Cardiac fibroblast (primary cell): ENCODE measurements around the gene EPHB6.

Experiments
- DNase-seq, 2 donors: peaks; one replicate each; pipeline versions ENCODE4 v3.0.0 to v3.0.0-alpha.2; 2010; ENCODE audit warnings: low read depth in 2 of 2
- H3K4me3 ChIP-seq, 2 donors: replicated peaks in 1 of 2; 1 replicate in 1 of 2; 2 replicates in 1 of 2; pipeline ENCODE4 v1.5.1; 2011; ENCODE audit warnings: low read depth in 2 of 2, low read length in 2 of 2, mild to moderate bottlenecking in 2 of 2, moderate library complexity in 1 of 2
- CTCF ChIP-seq: IDR thresholded peaks from one replicate; pipeline ENCODE4 v1.5.1; 2011; ENCODE audit warnings: low read depth, mild to moderate bottlenecking, low read length, inconsistent platforms

The EPHB6 gene

GRCh38 chr7:142863891-142864685 is 9.2 kb downstream of the EPHB6 start:
- no peak for TF ChIP-seq CTCF
- H3K4me3 ChIP-seq, result no peak overlapping the region
- no peak for DNase-seq

- TF ChIP-seq CTCF, result no peak
- H3K4me3 ChIP-seq, result no peak overlapping the region
- DNase-seq, result no peak
These were observed 10.3 kb downstream of the EPHB6 start for GRCh38 chr7:142864980-142865747.

- no peak for TF ChIP-seq CTCF
- no peak overlapping the region for H3K4me3 ChIP-seq
- no peak for DNase-seq
These were observed 10.9 kb downstream of the EPHB6 start for GRCh38 chr7:142865766-142866165.

GRCh38 chr7:142866361-142867096 is 11.7 kb downstream of the EPHB6 start:
- TF ChIP-seq CTCF, result peak; percentile 69
- peak; percentile 32 to 33 for DNase-seq
- no peak overlapping the region for H3K4me3 ChIP-seq

DNA sequence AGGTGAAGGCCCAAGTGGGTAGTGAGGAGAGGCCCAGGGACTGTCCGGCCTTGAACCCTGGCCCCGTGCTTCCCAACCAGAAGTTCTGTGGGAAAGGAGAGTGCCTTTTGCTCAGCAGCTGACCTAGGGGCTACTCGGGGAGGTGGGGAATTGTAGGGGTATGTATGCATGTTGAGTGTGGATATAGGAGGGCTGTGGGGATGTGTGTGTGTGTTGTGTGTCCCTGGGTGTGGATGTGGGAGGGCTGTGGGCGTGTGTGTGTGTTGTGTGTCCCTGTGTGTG is 12.2 kb downstream of the EPHB6 start:
- TF ChIP-seq CTCF, result no peak
- no peak overlapping the region for H3K4me3 ChIP-seq
- DNase-seq, result no peak

- H3K4me3 ChIP-seq, result no peak overlapping the region
- no peak for DNase-seq
- no peak for TF ChIP-seq CTCF
These were observed 12.7 kb downstream of the EPHB6 start for GRCh38 chr7:142867398-142868187.
